Ectodermal cell (in vitro differentiated cells): ENCODE measurements around the gene GRM7.

ENCODE experiments used
- H3K27ac ChIP-seq: 2 replicates; pipeline ENCODE4 v1.7.0; 2013; ENCODE audit warnings: mild to moderate bottlenecking, low read depth, low read length; ENCODE audit not compliant: insufficient read depth, poor library complexity, severe bottlenecking
- H3K27me3 ChIP-seq: 2 replicates; pipeline ENCODE4 v1.7.0; 2013; ENCODE audit warnings: mild to moderate bottlenecking, low read length; ENCODE audit not compliant: insufficient read depth, control insufficient read depth, poor library complexity, severe bottlenecking
- H3K36me3 ChIP-seq: one replicate; pipeline ENCODE4 v1.7.0; 2013; ENCODE audit warnings: low read length; ENCODE audit not compliant: control insufficient read depth, insufficient read depth
- H3K4me1 ChIP-seq: one replicate; pipeline ENCODE4 v1.7.0; 2013; ENCODE audit warnings: low read length; ENCODE audit not compliant: control insufficient read depth, insufficient read depth
- H3K4me3 ChIP-seq: 2 replicates; pipeline ENCODE4 v1.7.0; 2013; ENCODE audit warnings: low read depth, low read length, control low read depth; ENCODE audit not compliant: insufficient read depth
- H3K9me3 ChIP-seq: 2 replicates; pipeline ENCODE4 v1.7.0; 2013; ENCODE audit warnings: mild to moderate bottlenecking, low read length, moderate library complexity; ENCODE audit not compliant: control insufficient read depth
- WGBS, 2 experiments: methylation state at CpG; one replicate each; pipeline ENCODE4 v1.1.7; 2013; ENCODE audit warnings: missing lambda C conversion rate in 2 of 2; 5-methylcytosine and 5-hydroxymethylcytosine counted together

Gene GRM7

GRCh38 chr3:7172996-7173395, 312.1 kb downstream of the GRM7 start:
- H3K9me3 ChIP-seq: no peaks in the 10 kb centered on the region

GRCh38 chr3:7188551-7188950, 327.6 kb downstream of the GRM7 start:
- Histone ChIP-seq H3K4me1 (no peaks in the 10 kb centered on the region), H3K27me3 (no peaks in the 10 kb centered on the region), H3K4me3 (no peak overlapping the region), H3K36me3 (no peaks in the 10 kb centered on the region), H3K9me3 (no peaks in the 10 kb centered on the region), H3K27ac (no peak overlapping the region)
- WGBS, 2 experiments: 82 to 100% methylated on average over 1 of the region's 1 CpG

More at GRCh38 chr3:7172996-7173395, 312.1 kb downstream of the GRM7 start:
- H3K27ac ChIP-seq: no peak overlapping the region
- no peaks in the 10 kb centered on the region for H3K4me1 ChIP-seq
- no peaks in the 10 kb centered on the region for H3K36me3 ChIP-seq
- WGBS, 2 experiments: 93 to 97% methylated on average over 4 of the region's 4 CpGs
- H3K4me3 ChIP-seq: no peak overlapping the region
- H3K27me3 ChIP-seq: no peaks in the 10 kb centered on the region

GRCh38 chr3:7190095-7190494, 329.2 kb downstream of the GRM7 start:
- WGBS, 2 experiments: 92 to 95% methylated on average over 4 of the region's 4 CpGs
- Histone ChIP-seq H3K27me3 (no peaks in the 10 kb centered on the region), H3K9me3 (no peaks in the 10 kb centered on the region), H3K4me3 (no peak overlapping the region), H3K36me3 (no peaks in the 10 kb centered on the region), H3K27ac (no peak overlapping the region), H3K4me1 (no peaks in the 10 kb centered on the region)

GRCh38 chr3:7193269-7193668, 332.4 kb downstream of the GRM7 start:
- no peaks in the 10 kb centered on the region for H3K4me1 ChIP-seq
- H3K27ac ChIP-seq: no peak overlapping the region
- no peaks in the 10 kb centered on the region for H3K36me3 ChIP-seq
- H3K4me3 ChIP-seq: no peak overlapping the region
- H3K27me3 ChIP-seq: no peaks in the 10 kb centered on the region
- no peaks in the 10 kb centered on the region for H3K9me3 ChIP-seq

- Histone ChIP-seq H3K27ac (no peak overlapping the region), H3K4me3 (no peak overlapping the region), H3K4me1 (no peaks in the 10 kb centered on the region), H3K27me3 (no peaks in the 10 kb centered on the region), H3K36me3 (no peaks in the 10 kb centered on the region), H3K9me3 (no peaks in the 10 kb centered on the region)
- 91 to 98% methylated on average over 4 to 6 of the region's 6 CpGs for WGBS, 2 experiments
Measured at GRCh38 chr3:7194071-7194835, 333.3 kb downstream of the GRM7 start.

GRCh38 chr3:7195934-7196333, 335.0 kb downstream of the GRM7 start:
- Histone ChIP-seq H3K4me3 (no peak overlapping the region), H3K4me1 (no peaks in the 10 kb centered on the region), H3K27me3 (no peaks in the 10 kb centered on the region), H3K36me3 (no peaks in the 10 kb centered on the region), H3K9me3 (no peaks in the 10 kb centered on the region), H3K27ac (no peak overlapping the region)
- WGBS, 2 experiments: 89 to 100% methylated on average over 1 of the region's 1 CpG

- WGBS, 2 experiments: 96 to 100% methylated on average over 1 to 2 of the region's 2 CpGs
- H3K27ac ChIP-seq: no peak overlapping the region
Measured at GRCh38 chr3:7201784-7202183, 340.9 kb downstream of the GRM7 start.

GRCh38 chr3:7203969-7204847, 343.3 kb downstream of the GRM7 start:
- no peak overlapping the region for H3K4me3 ChIP-seq
- no peaks in the 10 kb centered on the region for H3K36me3 ChIP-seq
- H3K9me3 ChIP-seq: no peaks in the 10 kb centered on the region
- WGBS, 2 experiments: 90 to 95% methylated on average over 5 of the region's 5 CpGs
- no peaks in the 10 kb centered on the region for H3K27me3 ChIP-seq
- H3K4me1 ChIP-seq: no peaks in the 10 kb centered on the region
- no peak overlapping the region for H3K27ac ChIP-seq

More at GRCh38 chr3:7201784-7202183, 340.9 kb downstream of the GRM7 start:
- Histone ChIP-seq H3K4me1 (no peaks in the 10 kb centered on the region), H3K9me3 (no peaks in the 10 kb centered on the region), H3K27me3 (no peaks in the 10 kb centered on the region), H3K36me3 (no peaks in the 10 kb centered on the region), H3K4me3 (no peak overlapping the region)

- H3K36me3 ChIP-seq: no peaks in the 10 kb centered on the region
- H3K9me3 ChIP-seq: no peaks in the 10 kb centered on the region
- no peak overlapping the region for H3K27ac ChIP-seq
- 86 to 88% methylated on average over 2 of the region's 2 CpGs for WGBS, 2 experiments
- H3K27me3 ChIP-seq: no peaks in the 10 kb centered on the region
- no peak overlapping the region for H3K4me3 ChIP-seq
- H3K4me1 ChIP-seq: no peaks in the 10 kb centered on the region
Measured at GRCh38 chr3:7204848-7205156, 343.9 kb downstream of the GRM7 start.

GRCh38 chr3:7205535-7205934, 344.6 kb downstream of the GRM7 start:
- WGBS, 2 experiments: 90 to 97% methylated on average over 4 of the region's 4 CpGs
- no peaks in the 10 kb centered on the region for H3K4me1 ChIP-seq
- H3K27ac ChIP-seq: no peak overlapping the region
- H3K4me3 ChIP-seq: no peak overlapping the region
- H3K9me3 ChIP-seq: no peaks in the 10 kb centered on the region
- no peaks in the 10 kb centered on the region for H3K36me3 ChIP-seq
- H3K27me3 ChIP-seq: no peaks in the 10 kb centered on the region
